Measurements from ENCODE around the gene DPYD.

Gene DPYD

DNA sequence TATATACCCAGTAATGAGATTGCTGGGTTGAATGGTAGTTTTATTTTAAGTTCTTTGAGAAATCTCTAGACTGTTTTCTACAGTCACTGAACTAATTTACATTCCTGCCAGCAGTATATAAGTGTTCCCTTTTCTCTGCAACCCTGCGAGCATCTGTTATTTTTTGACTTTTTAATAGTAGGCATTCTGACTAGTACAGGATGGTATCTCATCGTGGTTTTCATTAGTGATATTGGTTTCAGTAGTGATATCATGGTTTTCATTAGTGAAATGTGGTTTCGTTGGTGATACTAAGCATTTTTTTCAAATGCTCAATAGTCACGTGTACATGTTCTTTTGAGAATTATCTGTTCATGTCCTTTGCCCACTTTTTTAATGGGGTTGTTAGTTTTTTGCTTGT, 882.4 kb downstream of the DPYD start:
- TF ChIP-seq, protein P1, sequence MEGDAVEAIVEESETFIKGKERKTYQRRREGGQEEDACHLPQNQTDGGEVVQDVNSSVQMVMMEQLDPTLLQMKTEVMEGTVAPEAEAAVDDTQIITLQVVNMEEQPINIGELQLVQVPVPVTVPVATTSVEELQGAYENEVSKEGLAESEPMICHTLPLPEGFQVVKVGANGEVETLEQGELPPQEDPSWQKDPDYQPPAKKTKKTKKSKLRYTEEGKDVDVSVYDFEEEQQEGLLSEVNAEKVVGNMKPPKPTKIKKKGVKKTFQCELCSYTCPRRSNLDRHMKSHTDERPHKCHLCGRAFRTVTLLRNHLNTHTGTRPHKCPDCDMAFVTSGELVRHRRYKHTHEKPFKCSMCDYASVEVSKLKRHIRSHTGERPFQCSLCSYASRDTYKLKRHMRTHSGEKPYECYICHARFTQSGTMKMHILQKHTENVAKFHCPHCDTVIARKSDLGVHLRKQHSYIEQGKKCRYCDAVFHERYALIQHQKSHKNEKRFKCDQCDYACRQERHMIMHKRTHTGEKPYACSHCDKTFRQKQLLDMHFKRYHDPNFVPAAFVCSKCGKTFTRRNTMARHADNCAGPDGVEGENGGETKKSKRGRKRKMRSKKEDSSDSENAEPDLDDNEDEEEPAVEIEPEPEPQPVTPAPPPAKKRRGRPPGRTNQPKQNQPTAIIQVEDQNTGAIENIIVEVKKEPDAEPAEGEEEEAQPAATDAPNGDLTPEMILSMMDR (IDR thresholded peaks at IDR 0.05; ENCODE audit: extremely low read depth, insufficient read depth, missing control alignments): no peak
- in situ Hi-C loops (cut with MboI; ENCODE audit: low pct_unique_long_range_greater_than_20kb, low sequenced_read_pairs, unreplicated experiment): no loop called here
- DNase-seq (ENCODE audit: low spot score): no peak

DNA sequence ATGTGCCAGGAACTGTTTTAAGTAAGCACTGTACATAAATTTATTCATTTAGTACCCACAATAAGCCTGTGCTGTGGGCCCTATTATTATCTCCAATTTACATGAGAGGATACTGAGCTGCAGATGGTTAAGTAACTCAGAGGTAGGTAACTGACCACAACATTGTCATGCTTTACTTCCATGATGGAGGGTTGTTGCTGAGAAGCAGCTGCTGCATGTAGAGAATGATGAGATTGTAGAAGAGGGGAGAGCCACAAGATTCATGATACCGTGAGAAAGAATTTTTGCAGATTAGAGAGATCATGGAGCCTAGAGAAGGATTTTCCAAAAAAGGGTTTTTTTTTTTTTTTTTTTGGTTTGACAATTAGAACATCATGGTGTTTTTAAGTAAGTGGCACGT, 886.2 kb downstream of the DPYD start:
- no peak for DNase-seq (ENCODE audit: low spot score)
- TF ChIP-seq, protein P1 (IDR thresholded peaks at IDR 0.05; ENCODE audit: extremely low read depth, insufficient read depth, missing control alignments): no peak
- in situ Hi-C loops (cut with MboI; ENCODE audit: low pct_unique_long_range_greater_than_20kb, low sequenced_read_pairs, unreplicated experiment): no loop called here

DNA sequence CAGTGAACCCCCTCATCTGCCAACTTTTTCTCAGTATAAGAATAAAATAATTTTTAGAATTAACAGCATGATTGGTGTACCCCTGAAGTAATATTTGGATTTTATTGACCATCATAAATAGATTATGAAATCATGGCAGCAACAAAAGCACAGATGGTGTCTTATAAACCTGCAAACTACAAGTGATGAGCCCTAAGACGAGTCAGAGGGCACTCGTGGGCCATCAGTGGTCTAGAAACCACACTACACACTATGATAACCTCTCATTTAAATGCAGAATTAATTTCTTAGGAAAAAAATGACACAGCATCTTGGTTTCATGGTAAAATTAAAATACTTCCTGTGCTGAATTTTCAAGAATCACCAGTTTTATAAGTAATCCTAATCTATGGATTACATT, 886.9 kb downstream of the DPYD start:
- in situ Hi-C loops (cut with MboI; ENCODE audit: low pct_unique_long_range_greater_than_20kb, low sequenced_read_pairs, unreplicated experiment): no loop called here
- TF ChIP-seq, protein P1 (IDR thresholded peaks at IDR 0.05; ENCODE audit: extremely low read depth, insufficient read depth, missing control alignments): no peak
- DNase-seq (ENCODE audit: low spot score): no peak

Measured in GM13977 (cell line).